Measurements from ENCODE around the gene TSSK3. TPM values are rescaled to one million over a fixed set of nuclear protein-coding genes. Genes with fewer than 3 reads are reported as not detected.

The TSSK3 gene
- total RNA-seq, 1 donor from 2014 or later = not detected

GRCh38 chr1:32386676-32387392, 24.5 kb downstream of the TSSK3 start:
- H3K4me1 ChIP-seq = peaks cover 27% of the 10 kb centered on the region
- no peak overlapping the region for H3K4me3 ChIP-seq
- H3K9me3 ChIP-seq = no peaks in the 10 kb centered on the region
- H3K27ac ChIP-seq = no peak overlapping the region
- DNase-seq (ENCODE audit: extremely low spot score in 2 of 2) = no peak
- intact Hi-C loops (cut with DNase I) = no loop called here
- H3K27me3 ChIP-seq = no peaks in the 10 kb centered on the region
- H3K36me3 ChIP-seq = peaks cover 0 to 82% of the 10 kb centered on the region in 2 donors
- TF ChIP-seq POLR2A (IDR thresholded peaks at IDR 0.05) (no peak), CTCF (IDR thresholded peaks at IDR 0.05) (no peak), POLR2AphosphoS5 (IDR thresholded peaks at IDR 0.05; ENCODE audit: insufficient read depth in 1 of 2, low read depth in 1 of 2) (no peak)

- TF ChIP-seq CTCF (IDR thresholded peaks at IDR 0.05) (no peak), POLR2A (IDR thresholded peaks at IDR 0.05) (no peak), POLR2AphosphoS5 (IDR thresholded peaks at IDR 0.05; ENCODE audit: insufficient read depth in 1 of 2, low read depth in 1 of 2) (no peak)
- peaks cover 0 to 65% of the 10 kb centered on the region in 2 donors for H3K36me3 ChIP-seq
- H3K4me3 ChIP-seq = no peak overlapping the region
Observed at GRCh38 chr1:32388641-32389040, 26.3 kb downstream of the TSSK3 start.

GRCh38 chr1:32390904-32391870, 28.8 kb downstream of the TSSK3 start:
- peaks cover 0 to 40% of the 10 kb centered on the region in 2 donors for H3K36me3 ChIP-seq
- TF ChIP-seq POLR2AphosphoS5 (IDR thresholded peaks at IDR 0.05; ENCODE audit: insufficient read depth in 1 of 2, low read depth in 1 of 2) (no peak), CTCF (IDR thresholded peaks at IDR 0.05) (no peak), POLR2A (IDR thresholded peaks at IDR 0.05) (no peak)

More at GRCh38 chr1:32388641-32389040, 26.3 kb downstream of the TSSK3 start:
- H3K4me1 ChIP-seq = peaks cover 45% of the 10 kb centered on the region
- no peaks in the 10 kb centered on the region for H3K27me3 ChIP-seq
- DNase-seq (ENCODE audit: extremely low spot score in 2 of 2) = no peak
- no peaks in the 10 kb centered on the region for H3K9me3 ChIP-seq
- no peak overlapping the region for H3K27ac ChIP-seq
- intact Hi-C loops (cut with DNase I) = no loop called here

GRCh38 chr1:32392325-32392724, 30.0 kb downstream of the TSSK3 start:
- Histone ChIP-seq H3K36me3 (peaks cover 0 to 31% of the 10 kb centered on the region in 2 donors), H3K9me3 (no peaks in the 10 kb centered on the region), H3K27me3 (no peaks in the 10 kb centered on the region), H3K4me3 (no peak overlapping the region), H3K27ac (no peak overlapping the region), H3K4me1 (peaks cover 52% of the 10 kb centered on the region)
- intact Hi-C loops (cut with DNase I) = loop anchor here (10.0 kb wide), 1 partner anchor 168 kb away; the partner anchor contains the start of genes EIF3I and TMEM234
- no peak for DNase-seq (ENCODE audit: extremely low spot score in 2 of 2)
- no peak for TF ChIP-seq POLR2AphosphoS5 (IDR thresholded peaks at IDR 0.05; ENCODE audit: insufficient read depth in 1 of 2, low read depth in 1 of 2)
- TF ChIP-seq POLR2A (IDR thresholded peaks at IDR 0.05) = no peak
- TF ChIP-seq CTCF (IDR thresholded peaks at IDR 0.05) = no peak

More at GRCh38 chr1:32390904-32391870, 28.8 kb downstream of the TSSK3 start:
- no peak overlapping the region for H3K27ac ChIP-seq
- no peak overlapping the region for H3K4me3 ChIP-seq
- H3K9me3 ChIP-seq = no peaks in the 10 kb centered on the region
- H3K27me3 ChIP-seq = no peaks in the 10 kb centered on the region
- intact Hi-C loops (cut with DNase I) = loop anchor here (10.0 kb wide), 1 partner anchor 166 kb away; the partner anchor contains the start of genes EIF3I and TMEM234
- peaks cover 52% of the 10 kb centered on the region for H3K4me1 ChIP-seq
- DNase-seq (ENCODE audit: extremely low spot score in 2 of 2) = no peak

All from vagina (tissue), 2 donors.